Left renal cortex interstitium (tissue), 4 donors: Measurements from ENCODE around the gene SLC28A2. TPM values are rescaled to one million over a fixed set of nuclear protein-coding genes. Genes with fewer than 3 reads are reported as not detected.

ENCODE experiments used
- DNase-seq, 4 donors: peaks; one replicate each; pipeline ENCODE4 v3.0.0-alpha.2; 2013; ENCODE audit warnings: low read depth in 4 of 4, low spot score in 2 of 4, missing footprints in 1 of 4
- polyA plus RNA-seq, 4 donors: library from polyadenylated mRNA; unstranded; fragments of 120-200 nt; gene quantifications; one replicate each; pipeline ENCODE4 v1.2.1, GENCODE V29; 2013; ENCODE audit not compliant: insufficient read length in 4 of 4

SLC28A2 gene
- polyA plus RNA-seq, 4 donors, result 0.29 to 0.99 (median 0.37) TPM

GRCh38 chr15:45320581-45321205, 68.7 kb downstream of the SLC28A2 start:
- no peak for DNase-seq

DNA sequence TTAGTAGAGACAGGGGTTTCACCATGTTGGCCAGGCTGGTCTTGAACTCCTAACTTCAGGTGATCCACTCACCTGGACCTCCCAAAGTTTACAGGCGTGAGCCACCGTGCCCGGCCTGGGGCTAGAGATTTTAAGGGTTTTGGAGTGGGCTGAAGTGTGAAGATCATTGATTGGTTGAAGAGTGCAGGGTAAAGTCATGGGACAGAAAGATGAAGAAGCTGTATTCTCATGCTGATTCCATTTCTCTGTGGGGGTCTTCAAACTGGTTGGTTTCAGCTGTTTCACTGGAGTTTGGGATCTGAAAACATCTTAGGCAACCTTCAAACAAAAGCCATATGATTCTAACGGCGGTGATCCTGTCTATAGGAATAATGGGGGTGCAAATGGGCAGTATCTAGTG, 74.2 kb downstream of the SLC28A2 start:
- DNase-seq, result no peak

- DNase-seq, result no peak
Measured at GRCh38 chr15:45326741-45327140, 74.7 kb downstream of the SLC28A2 start.

Other genes starting within 250 kb of the SLC28A2 start
- 10 to 100 TPM; 26.5 to 40.5 (median 38.7) TPM for gene SORD, start 229.0 kb upstream of the SLC28A2 start, polyA plus RNA-seq
- gene DUOX2, start 138.1 kb upstream of the SLC28A2 start, polyA plus RNA-seq, result under 1 TPM in 3 of 4 donors, not detected in 1; 0.03 to 0.05 (median 0.05) TPM
- under 1 TPM in 2 of 4 donors, not detected in 2; 0.08 to 0.10 TPM for gene DUOXA2, start 137.9 kb upstream of the SLC28A2 start, polyA plus RNA-seq
- under 1 TPM in 3 of 4 donors, not detected in 1; 0.10 to 0.42 (median 0.33) TPM for gene DUOXA1, start 122.4 kb upstream of the SLC28A2 start, polyA plus RNA-seq
- 1 to 10 TPM; 2.0 to 6.9 (median 3.8) TPM for gene DUOX1, start 122.2 kb upstream of the SLC28A2 start, polyA plus RNA-seq
- 10 to 100 TPM; 17.4 to 22.0 (median 19.1) TPM for gene SHF, start 64.3 kb upstream of the SLC28A2 start, polyA plus RNA-seq
- 100 to 1,000 TPM; 175 to 252 (median 232) TPM for gene GATM, start 126.3 kb downstream of the SLC28A2 start, polyA plus RNA-seq